Stomach (tissue), 9 donors: ENCODE data around the gene GPX7. TPM values are rescaled to one million over a fixed set of nuclear protein-coding genes. Genes with fewer than 3 reads are reported as not detected.

ENCODE experiments used
- DNase-seq, 2 donors: peaks; one replicate each; pipeline versions ENCODE4 v3.0.0 to v3.0.0-alpha.2; 2013 to 2019
- H3K27ac ChIP-seq, 5 donors: fragments of 200-600 bp in 4 of 5; sonication (generic) in 4 of 5; one replicate each; pipeline ENCODE4 v1.5.1; 2013 to 2019; ENCODE audit warnings: mild to moderate bottlenecking in 1 of 5, moderate library complexity in 1 of 5
- H3K27me3 ChIP-seq, 3 donors: fragments of 200-600 bp; sonication (generic); one replicate each; pipeline ENCODE4 v1.5.1; 2017 to 2019; ENCODE audit warnings: mixed run types in 1 of 3
- H3K36me3 ChIP-seq, 4 donors: fragments of 200-600 bp; sonication (generic); 1 replicate in 3 of 4; 2 replicates in 1 of 4; pipeline ENCODE4 v1.5.1; 2016 to 2019
- H3K4me1 ChIP-seq, 4 donors: fragments of 200-600 bp; sonication (generic); one replicate each; pipeline ENCODE4 v1.5.1; 2016 to 2019
- H3K4me3 ChIP-seq, 4 donors: fragments of 200-600 bp; sonication (generic) in 3 of 4; one replicate each; pipeline ENCODE4 v1.5.1; 2016 to 2019; ENCODE audit warnings: mild to moderate bottlenecking in 1 of 4
- H3K9me3 ChIP-seq, 4 donors: fragments of 200-600 bp; sonication (generic); one replicate each; pipeline ENCODE4 v1.5.1; 2016 to 2019
- EP300 ChIP-seq: sonication (generic); formaldehyde crosslinking; IDR thresholded peaks from one replicate; pipeline ENCODE4 v1.6.1; 2017; ENCODE audit warnings: antibody characterized with exemption
- POLR2A ChIP-seq, 4 donors: fragments of 450-650 bp; IDR thresholded peaks; one replicate each; pipeline ENCODE4 v1.6.1; 2016; ENCODE audit warnings: antibody characterized with exemption in 4 of 4, control low read depth in 2 of 4, mild to moderate bottlenecking in 1 of 4, moderate library complexity in 1 of 4
- POLR2AphosphoS5 ChIP-seq, 3 donors: sonication (generic); formaldehyde crosslinking; IDR thresholded peaks; one replicate each; pipeline ENCODE4 v1.6.1; 2016; ENCODE audit warnings: antibody characterized with exemption in 3 of 3
- WGBS, 5 donors: extraction: QIAGEN DNeasy Blood & Tissue Kit in 3 of 5; methylation state at CpG; one replicate each; pipeline versions ENCODE4 v1.1.5 to v1.1.7; 2013 to 2018; 5-methylcytosine and 5-hydroxymethylcytosine counted together
- intact Hi-C: fragments of 100-400 bp; cut with DNase I; formaldehyde crosslinking; loops from one replicate; pipeline ENCODE4 v1.15.1; 2023; ENCODE audit warnings: low total_unique reads
- polyA plus RNA-seq, 3 donors: library from polyadenylated mRNA; stranded (reverse); fragments of 200-250 nt; gene quantifications; one replicate each; pipeline ENCODE4 v1.2.3, GENCODE V29; 2013
- total RNA-seq, 5 donors: library from RNA; depleted of rRNA; stranded (reverse); fragments of >200 nt; gene quantifications; one replicate each; pipeline versions ENCODE4 v1.1.0 to v1.2.3, GENCODE V29; 2014 to 2016
- TF ChIP-seq, protein P1 (sequence below), 7 experiments: fragments of 450-650 bp in 4 of 7; fragments of 200-600 bp in 3 of 7; sonication (generic) in 3 of 7; IDR thresholded peaks; one replicate each; pipeline ENCODE4 v1.5.1; 2016 to 2019; ENCODE audit warnings: antibody characterized with exemption in 7 of 7, control low read depth in 2 of 7, mild to moderate bottlenecking in 1 of 7
- donor health status: healthy with polysubstance abuse.
- donor health status: Bipolar disorder and iron deficiency.
- donor health status: healthy.

The GPX7 gene
- total and polyA plus RNA-seq, 8 donors = 0.87 to 57.6 (median 7.0) TPM; not detected in 1

DNA sequence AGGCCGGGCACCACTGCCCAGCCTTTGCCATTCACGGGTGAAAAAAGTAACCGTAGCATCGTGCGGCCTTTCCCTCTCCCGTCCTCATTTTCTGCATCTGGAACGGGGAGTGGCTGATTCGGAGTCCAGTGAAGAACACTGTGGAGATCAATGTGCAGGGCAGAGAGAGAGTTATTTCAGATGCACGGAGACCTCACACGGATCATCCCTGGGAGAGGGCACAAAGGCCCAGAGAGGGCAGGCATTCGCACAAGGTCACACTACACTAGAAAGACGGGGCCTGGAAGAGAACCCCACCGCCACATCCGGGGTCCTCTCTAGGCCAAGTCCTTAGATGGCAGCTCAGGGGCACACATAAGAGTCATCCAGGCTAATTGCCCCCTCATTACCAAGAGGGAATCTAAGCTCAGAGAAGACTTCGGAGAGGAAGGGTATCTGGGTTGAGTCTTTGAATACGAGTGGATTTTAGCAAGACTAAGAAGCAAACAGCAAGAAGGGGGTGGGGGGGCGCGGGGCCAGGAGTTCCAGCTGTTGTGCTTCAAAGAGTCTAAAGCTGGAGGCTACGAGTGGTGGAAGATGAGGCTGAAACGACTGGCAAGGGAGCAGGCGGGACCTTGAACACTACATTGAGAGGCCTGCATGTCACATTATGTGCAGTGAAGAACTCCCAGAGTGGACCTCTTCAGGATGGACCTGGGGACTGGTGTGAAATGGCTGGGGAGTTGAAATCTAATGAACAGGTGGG, 857 bp downstream of the GPX7 start:
- H3K27ac ChIP-seq = peak overlapping the region; percentile 27 to 88 (median 76)
- peak overlapping the region; percentile 55 to 66 (median 64) for H3K4me3 ChIP-seq
- no peak for TF ChIP-seq EP300
- no peak for TF ChIP-seq POLR2A (IDR thresholded peaks at IDR 0.05)
- TF ChIP-seq, protein P1, sequence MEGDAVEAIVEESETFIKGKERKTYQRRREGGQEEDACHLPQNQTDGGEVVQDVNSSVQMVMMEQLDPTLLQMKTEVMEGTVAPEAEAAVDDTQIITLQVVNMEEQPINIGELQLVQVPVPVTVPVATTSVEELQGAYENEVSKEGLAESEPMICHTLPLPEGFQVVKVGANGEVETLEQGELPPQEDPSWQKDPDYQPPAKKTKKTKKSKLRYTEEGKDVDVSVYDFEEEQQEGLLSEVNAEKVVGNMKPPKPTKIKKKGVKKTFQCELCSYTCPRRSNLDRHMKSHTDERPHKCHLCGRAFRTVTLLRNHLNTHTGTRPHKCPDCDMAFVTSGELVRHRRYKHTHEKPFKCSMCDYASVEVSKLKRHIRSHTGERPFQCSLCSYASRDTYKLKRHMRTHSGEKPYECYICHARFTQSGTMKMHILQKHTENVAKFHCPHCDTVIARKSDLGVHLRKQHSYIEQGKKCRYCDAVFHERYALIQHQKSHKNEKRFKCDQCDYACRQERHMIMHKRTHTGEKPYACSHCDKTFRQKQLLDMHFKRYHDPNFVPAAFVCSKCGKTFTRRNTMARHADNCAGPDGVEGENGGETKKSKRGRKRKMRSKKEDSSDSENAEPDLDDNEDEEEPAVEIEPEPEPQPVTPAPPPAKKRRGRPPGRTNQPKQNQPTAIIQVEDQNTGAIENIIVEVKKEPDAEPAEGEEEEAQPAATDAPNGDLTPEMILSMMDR (IDR thresholded peaks at IDR 0.05) = no peak
- peak in 1 of 2 donors; percentile 51 for DNase-seq
- intact Hi-C loops = no loop called here
- 28 to 50% (median 48%) methylated on average over 19 to 21 of the region's 21 CpGs for WGBS, 5 donors
- H3K4me1 ChIP-seq = peaks cover 9 to 43% (median 25%) of the 10 kb centered on the region in 4 donors
- peaks cover 6 to 21% (median 16%) of the 10 kb centered on the region in 4 donors for H3K36me3 ChIP-seq
- no peaks in the 10 kb centered on the region for H3K27me3 ChIP-seq
- no peaks in the 10 kb centered on the region for H3K9me3 ChIP-seq

- H3K27ac ChIP-seq = peak overlapping the region in 2 of 5 donors; percentile 27 to 88
Measured at GRCh38 chr1:52603630-52604029, 1.5 kb downstream of the GPX7 start.

GRCh38 chr1:52604063-52604770, 2.0 kb downstream of the GPX7 start:
- Histone ChIP-seq H3K27me3 (no peaks in the 10 kb centered on the region), H3K27ac (peak overlapping the region in 2 of 5 donors; percentile 27 to 88), H3K4me1 (peaks cover 9 to 43% (median 25%) of the 10 kb centered on the region in 4 donors), H3K9me3 (no peaks in the 10 kb centered on the region), H3K36me3 (peaks cover 6 to 32% (median 23%) of the 10 kb centered on the region in 4 donors), H3K4me3 (no peak overlapping the region)
- DNase-seq = no peak
- intact Hi-C loops = no loop called here
- 55 to 75% (median 69%) methylated on average over 3 of the region's 3 CpGs for WGBS, 5 donors
- TF ChIP-seq POLR2A (IDR thresholded peaks at IDR 0.05) (no peak), POLR2AphosphoS5 (IDR thresholded peaks at IDR 0.05) (no peak), EP300 (no peak)
- TF ChIP-seq, protein P1 (IDR thresholded peaks at IDR 0.05) = no peak

More at GRCh38 chr1:52603630-52604029, 1.5 kb downstream of the GPX7 start:
- peaks cover 9 to 43% (median 25%) of the 10 kb centered on the region in 4 donors for H3K4me1 ChIP-seq
- no peaks in the 10 kb centered on the region for H3K27me3 ChIP-seq
- no peak overlapping the region for H3K4me3 ChIP-seq
- intact Hi-C loops = no loop called here
- no peak for DNase-seq
- peaks cover 6 to 27% (median 21%) of the 10 kb centered on the region in 4 donors for H3K36me3 ChIP-seq
- WGBS, 5 donors = 82 to 92% (median 83%) methylated on average over 6 of the region's 6 CpGs
- TF ChIP-seq, protein P1 (IDR thresholded peaks at IDR 0.05) = no peak
- TF ChIP-seq EP300 (no peak), POLR2A (IDR thresholded peaks at IDR 0.05) (no peak), POLR2AphosphoS5 (IDR thresholded peaks at IDR 0.05) (no peak)
- H3K9me3 ChIP-seq = no peaks in the 10 kb centered on the region

GRCh38 chr1:52613636-52614373, 11.6 kb downstream of the GPX7 start:
- WGBS, 5 donors = 17 to 38% (median 32%) methylated on average over 2 of the region's 2 CpGs
- H3K27ac ChIP-seq = no peak overlapping the region
- no peaks in the 10 kb centered on the region for H3K9me3 ChIP-seq
- H3K4me1 ChIP-seq = peaks cover 0 to 10% (median 3%) of the 10 kb centered on the region in 4 donors
- H3K36me3 ChIP-seq = peaks cover 0 to 11% (median 3%) of the 10 kb centered on the region in 4 donors
- TF ChIP-seq EP300 (no peak), POLR2A (IDR thresholded peaks at IDR 0.05) (no peak), POLR2AphosphoS5 (IDR thresholded peaks at IDR 0.05) (no peak)
- TF ChIP-seq, protein P1 (IDR thresholded peaks at IDR 0.05) = no peak
- intact Hi-C loops = no loop called here
- H3K4me3 ChIP-seq = no peak overlapping the region
- H3K27me3 ChIP-seq = no peaks in the 10 kb centered on the region
- DNase-seq = no peak
